Neural crest cell (in vitro differentiated cells): ENCODE results near the gene DCAF16. TPM values are rescaled to one million over a fixed set of nuclear protein-coding genes. Genes with fewer than 3 reads are reported as not detected.

Source experiments
- DNase-seq: peaks from one replicate; pipeline ENCODE4 v3.0.0; 2021; ENCODE audit warnings: low read depth, mixed read lengths, low spot score
- H3K27ac Mint-ChIP-seq: one replicate; pipeline ENCODE4 v1.8.0; 2021; ENCODE audit warnings: mild to moderate bottlenecking, mixed read lengths; ENCODE audit not compliant: unreplicated experiment
- H3K27me3 Mint-ChIP-seq: 2 replicates; pipeline ENCODE4 v1.8.0; 2021; ENCODE audit warnings: low read depth, mild to moderate bottlenecking, mixed read lengths
- H3K36me3 Mint-ChIP-seq: 2 replicates; pipeline ENCODE4 v1.8.0; 2021; ENCODE audit warnings: low read depth, mild to moderate bottlenecking, mixed read lengths
- H3K4me1 Mint-ChIP-seq: 2 replicates; pipeline ENCODE4 v1.8.0; 2021; ENCODE audit warnings: mixed read lengths
- H3K4me3 Mint-ChIP-seq: one replicate; pipeline ENCODE4 v1.8.0; 2021; ENCODE audit warnings: mild to moderate bottlenecking, mixed read lengths
- H3K9me3 Mint-ChIP-seq: 2 replicates; pipeline ENCODE4 v1.8.0; 2021; ENCODE audit warnings: mixed read lengths
- CTCF ChIP-seq: fragments of 200-600 bp; sonication (generic); conservative IDR thresholded peaks from 2 replicates; pipeline ENCODE4 v1.5.0; 2021; ENCODE audit warnings: antibody characterized with exemption, mild to moderate bottlenecking
- total RNA-seq: library from RNA; stranded (reverse); gene quantifications from 2 replicates; pipeline ENCODE4 v1.2.1, GENCODE V29; 2021

The DCAF16 gene
- total RNA-seq, 1 donor from 2014 or later, result 58.2 TPM

DNA sequence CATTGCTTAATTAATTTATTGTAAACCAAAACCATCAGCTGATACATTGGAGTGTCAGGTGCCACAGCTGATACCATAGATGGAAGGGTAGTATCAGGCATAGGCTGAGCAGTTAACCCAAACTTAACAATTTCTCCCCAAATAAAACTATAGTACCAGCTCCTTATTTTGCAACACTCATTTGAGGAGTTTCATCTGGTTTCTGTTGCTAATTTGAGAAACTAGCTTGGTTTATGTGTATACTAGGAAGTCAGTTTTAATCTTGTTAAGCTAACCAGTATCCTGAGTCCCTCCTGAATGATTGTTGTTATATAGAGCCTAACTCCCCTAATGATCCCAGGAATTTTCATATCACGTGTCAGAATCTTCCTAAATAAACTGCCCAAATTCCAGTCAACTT lies 12.7 kb downstream of the DCAF16 start:
- Mint-ChIP-seq H3K4me3 (no peak overlapping the region), H3K36me3 (peaks cover 24% of the 10 kb centered on the region), H3K27me3 (no peaks in the 10 kb centered on the region), H3K4me1 (no peaks in the 10 kb centered on the region), H3K9me3 (no peaks in the 10 kb centered on the region), H3K27ac (no peak overlapping the region)
- TF ChIP-seq CTCF, result no peak
- no peak for DNase-seq

DNA sequence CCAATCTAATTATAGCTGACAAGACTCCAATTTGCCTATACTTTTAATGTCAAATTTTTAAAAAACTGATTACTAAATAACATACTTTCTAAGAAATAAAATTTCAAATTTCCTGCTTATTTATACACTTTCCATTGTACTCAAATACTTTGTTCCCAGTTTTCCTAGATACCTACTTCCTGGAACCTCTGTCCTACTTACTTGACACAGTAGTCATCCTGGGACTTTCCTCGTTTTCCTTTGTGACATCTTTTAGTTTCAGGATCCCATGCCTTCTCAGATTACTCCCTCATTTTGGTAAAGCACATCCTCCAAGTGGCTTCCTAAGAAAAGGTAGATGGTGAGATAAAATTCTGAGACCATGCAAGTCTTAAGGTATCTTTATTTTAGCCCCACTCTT lies 15.8 kb downstream of the DCAF16 start:
- no peak for TF ChIP-seq CTCF

DNA sequence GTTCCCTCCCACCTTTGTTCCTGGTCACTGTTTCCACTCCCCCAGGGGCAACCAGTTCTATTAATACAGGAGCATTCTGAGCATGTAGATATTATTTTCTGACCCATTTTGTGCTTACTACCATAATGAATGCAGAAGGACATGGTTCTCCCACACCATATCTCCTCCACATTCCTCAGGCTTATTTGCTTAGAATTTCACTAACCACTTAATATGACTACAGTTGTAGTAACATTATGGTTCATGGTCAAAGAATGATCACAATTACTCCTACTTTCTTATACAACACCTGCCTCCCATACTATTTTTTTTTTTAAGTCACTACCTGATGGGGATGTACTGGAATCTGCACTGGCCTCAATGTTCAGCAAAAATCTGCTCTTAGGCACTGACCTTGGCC lies 21.6 kb downstream of the DCAF16 start:
- no peak for TF ChIP-seq CTCF
- no peak overlapping the region for H3K4me3 Mint-ChIP-seq

More for the DNA sequence above, 15.8 kb downstream of the DCAF16 start:
- H3K4me3 Mint-ChIP-seq, result no peak overlapping the region
- DNase-seq, result no peak
- H3K27ac Mint-ChIP-seq, result no peak overlapping the region
- peaks cover 30% of the 10 kb centered on the region for H3K36me3 Mint-ChIP-seq
- H3K4me1 Mint-ChIP-seq, result no peaks in the 10 kb centered on the region
- no peaks in the 10 kb centered on the region for H3K9me3 Mint-ChIP-seq
- H3K27me3 Mint-ChIP-seq, result no peaks in the 10 kb centered on the region

GRCh38 chr4:17787315-17787714 lies 23.2 kb downstream of the DCAF16 start:
- TF ChIP-seq CTCF, result no peak
- peaks cover 9% of the 10 kb centered on the region for H3K27me3 Mint-ChIP-seq
- no peaks in the 10 kb centered on the region for H3K9me3 Mint-ChIP-seq
- peaks cover 9% of the 10 kb centered on the region for H3K36me3 Mint-ChIP-seq
- no peak overlapping the region for H3K27ac Mint-ChIP-seq
- no peak overlapping the region for H3K4me3 Mint-ChIP-seq
- H3K4me1 Mint-ChIP-seq, result peaks cover under 1% of the 10 kb centered on the region
- no peak for DNase-seq

More for the DNA sequence above, 21.6 kb downstream of the DCAF16 start:
- no peaks in the 10 kb centered on the region for H3K27me3 Mint-ChIP-seq
- H3K36me3 Mint-ChIP-seq, result peaks cover 19% of the 10 kb centered on the region
- DNase-seq, result no peak
- H3K4me1 Mint-ChIP-seq, result no peaks in the 10 kb centered on the region
- H3K9me3 Mint-ChIP-seq, result no peaks in the 10 kb centered on the region
- no peak overlapping the region for H3K27ac Mint-ChIP-seq

DNA sequence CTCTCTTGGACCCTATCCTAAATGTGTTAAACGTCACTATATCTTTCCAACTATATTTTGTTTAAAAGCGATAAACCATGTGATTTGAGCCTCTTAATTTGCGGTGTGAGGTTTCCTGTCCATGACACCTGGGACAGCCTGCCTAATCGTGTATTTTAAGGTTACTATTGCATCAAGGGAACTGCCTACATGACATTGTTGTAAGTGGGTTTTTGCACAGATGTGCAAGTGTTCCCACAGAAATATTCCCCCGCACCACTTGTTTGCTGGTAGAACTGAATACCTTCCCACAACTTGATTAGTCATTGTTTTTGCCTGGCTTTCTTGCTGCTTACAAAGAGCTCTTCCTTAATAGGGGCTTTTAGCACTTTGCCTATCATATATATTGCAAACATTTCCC lies 24.0 kb downstream of the DCAF16 start:
- DNase-seq, result no peak
- H3K27me3 Mint-ChIP-seq, result peaks cover 16% of the 10 kb centered on the region
- no peaks in the 10 kb centered on the region for H3K9me3 Mint-ChIP-seq
- TF ChIP-seq CTCF, result no peak
- H3K4me3 Mint-ChIP-seq, result no peak overlapping the region
- H3K4me1 Mint-ChIP-seq, result peaks cover 8% of the 10 kb centered on the region
- H3K27ac Mint-ChIP-seq, result no peak overlapping the region
- H3K36me3 Mint-ChIP-seq, result peaks cover 6% of the 10 kb centered on the region

- peaks cover 9% of the 10 kb centered on the region for H3K4me1 Mint-ChIP-seq
- no peak for DNase-seq
- H3K4me3 Mint-ChIP-seq, result no peak overlapping the region
- H3K27me3 Mint-ChIP-seq, result peaks cover 23% of the 10 kb centered on the region
- no peak overlapping the region for H3K27ac Mint-ChIP-seq
- peaks cover 2% of the 10 kb centered on the region for H3K36me3 Mint-ChIP-seq
- TF ChIP-seq CTCF, result no peak
- no peaks in the 10 kb centered on the region for H3K9me3 Mint-ChIP-seq
These were observed 24.7 kb downstream of the DCAF16 start for GRCh38 chr4:17785858-17786257.
